OCI-LY1 (cell line): ENCODE measurements around the gene POLR1G.

ENCODE experiments used
- CTCF ChIP-seq: fragments of 200-600 bp; sonication (generic), shearing (Covaris generic); IDR thresholded peaks from 2 replicates; pipeline ENCODE4 v1.5.1; 2017; ENCODE audit warnings: mild to moderate bottlenecking, antibody characterized with exemption, low read length, moderate library complexity, mixed read lengths
- EZH2 ChIP-seq: fragments of 200-600 bp; sonication (generic), shearing (Covaris generic); IDR thresholded peaks from 2 replicates; pipeline ENCODE4 v1.8.0; 2017; ENCODE audit warnings: borderline replicate concordance, mixed run types, mild to moderate bottlenecking, antibody characterized with exemption, low read length, moderate library complexity, mixed read lengths

- TF ChIP-seq CTCF (no peak), EZH2 (no peak)
Observed at GRCh38 chr19:45446944-45447343, 40.5 kb downstream of the POLR1G start.
